Fibroblast of mammary gland (primary cell): ENCODE data around the gene CD38.
"Not testable (repeated sequence)": the region's sequence is repeated elsewhere in the genome, so short reads cannot be mapped to it uniquely, and the experiment has no call there.

Source experiments
- DNase-seq: peaks from one replicate; pipeline ENCODE4 v3.0.0-alpha.2; 2010; ENCODE audit warnings: low read depth
- H3K4me3 ChIP-seq: 2 replicates; pipeline ENCODE4 v1.5.1; 2011; ENCODE audit warnings: low read depth, mild to moderate bottlenecking, low read length, moderate library complexity; ENCODE audit not compliant: control insufficient read depth
- TF ChIP-seq, protein P1 (sequence below): conservative IDR thresholded peaks from 2 replicates; pipeline ENCODE4 v1.5.1; 2011; ENCODE audit warnings: low read depth, low read length, inconsistent platforms; ENCODE audit not compliant: control insufficient read depth, insufficient read depth

Gene CD38

DNA sequence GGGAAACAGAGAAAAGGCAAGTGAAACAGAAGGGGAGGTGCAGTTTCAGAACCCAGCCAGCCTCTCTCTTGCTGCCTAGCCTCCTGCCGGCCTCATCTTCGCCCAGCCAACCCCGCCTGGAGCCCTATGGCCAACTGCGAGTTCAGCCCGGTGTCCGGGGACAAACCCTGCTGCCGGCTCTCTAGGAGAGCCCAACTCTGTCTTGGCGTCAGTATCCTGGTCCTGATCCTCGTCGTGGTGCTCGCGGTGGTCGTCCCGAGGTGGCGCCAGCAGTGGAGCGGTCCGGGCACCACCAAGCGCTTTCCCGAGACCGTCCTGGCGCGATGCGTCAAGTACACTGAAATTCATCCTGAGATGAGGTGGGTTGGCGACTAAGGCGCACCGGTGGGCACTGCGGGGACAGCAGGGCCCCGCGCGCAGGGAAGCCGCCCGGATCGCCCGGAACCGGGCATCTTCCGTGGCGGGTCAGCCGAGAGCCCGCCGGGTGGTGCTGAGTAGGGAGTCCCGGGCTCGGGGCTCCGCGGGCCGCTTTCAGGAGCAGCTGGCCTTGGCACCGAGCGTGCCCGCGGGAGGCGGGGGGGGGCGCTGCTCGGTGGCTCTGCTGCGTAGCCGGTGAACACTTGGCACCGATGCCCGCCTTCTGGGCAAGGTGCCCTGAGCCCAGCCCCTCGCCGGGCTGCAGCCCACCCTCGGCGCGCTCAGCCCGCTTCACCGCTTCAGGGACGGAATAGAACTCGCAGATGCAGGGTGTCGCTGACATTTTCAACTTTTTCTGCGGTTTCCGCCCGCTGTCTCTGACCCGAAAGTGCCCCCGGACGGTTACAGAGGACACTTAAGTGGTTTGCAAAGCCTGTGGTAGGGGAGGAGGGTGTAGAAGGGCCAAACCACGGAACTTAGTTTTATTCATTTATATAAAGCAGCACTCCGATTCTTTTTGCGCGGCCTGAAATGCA lies at the start of gene CD38:
TSS of gene CD38 (plus strand) at position 40 of the 953 bp plus-strand sequence. CDS start at position 127, 87 bp downstream.
- TF ChIP-seq, protein P1, sequence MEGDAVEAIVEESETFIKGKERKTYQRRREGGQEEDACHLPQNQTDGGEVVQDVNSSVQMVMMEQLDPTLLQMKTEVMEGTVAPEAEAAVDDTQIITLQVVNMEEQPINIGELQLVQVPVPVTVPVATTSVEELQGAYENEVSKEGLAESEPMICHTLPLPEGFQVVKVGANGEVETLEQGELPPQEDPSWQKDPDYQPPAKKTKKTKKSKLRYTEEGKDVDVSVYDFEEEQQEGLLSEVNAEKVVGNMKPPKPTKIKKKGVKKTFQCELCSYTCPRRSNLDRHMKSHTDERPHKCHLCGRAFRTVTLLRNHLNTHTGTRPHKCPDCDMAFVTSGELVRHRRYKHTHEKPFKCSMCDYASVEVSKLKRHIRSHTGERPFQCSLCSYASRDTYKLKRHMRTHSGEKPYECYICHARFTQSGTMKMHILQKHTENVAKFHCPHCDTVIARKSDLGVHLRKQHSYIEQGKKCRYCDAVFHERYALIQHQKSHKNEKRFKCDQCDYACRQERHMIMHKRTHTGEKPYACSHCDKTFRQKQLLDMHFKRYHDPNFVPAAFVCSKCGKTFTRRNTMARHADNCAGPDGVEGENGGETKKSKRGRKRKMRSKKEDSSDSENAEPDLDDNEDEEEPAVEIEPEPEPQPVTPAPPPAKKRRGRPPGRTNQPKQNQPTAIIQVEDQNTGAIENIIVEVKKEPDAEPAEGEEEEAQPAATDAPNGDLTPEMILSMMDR: no peak
- DNase-seq: no peak
- H3K4me3 ChIP-seq: peak within 1 kb of the TSS; percentile 45

DNA sequence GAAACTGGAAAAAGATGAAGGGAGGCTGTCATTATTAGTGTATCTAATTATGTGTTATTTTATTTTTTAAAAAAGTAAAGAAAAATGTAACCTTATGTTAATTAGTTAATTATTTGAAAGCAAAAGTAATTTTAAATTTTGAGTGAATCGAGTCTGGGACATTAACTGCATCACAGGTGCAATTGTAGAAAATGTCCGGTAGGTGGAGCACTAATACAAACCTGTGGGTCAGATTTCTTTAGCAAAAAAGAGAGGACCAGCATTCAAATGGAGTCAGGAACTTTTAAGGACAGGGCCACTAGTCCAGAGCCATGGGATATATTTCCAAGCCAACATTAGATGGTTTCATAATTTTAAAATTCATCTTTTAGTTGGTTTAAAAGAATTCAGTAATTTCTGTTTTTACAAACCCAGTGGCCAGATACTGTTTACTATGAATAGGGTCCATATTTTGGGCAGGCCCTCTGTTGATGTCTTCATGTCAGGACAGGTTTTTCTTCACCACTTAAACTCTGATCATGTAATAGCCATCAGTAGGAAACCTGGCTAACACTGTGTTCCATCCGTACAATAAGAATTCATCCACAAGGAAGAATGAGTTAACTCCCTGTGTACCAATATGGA lies 48.1 kb upstream of the CD38 start:
- no peak overlapping the region for H3K4me3 ChIP-seq
- TF ChIP-seq, protein P1: peak; percentile 87
- DNase-seq: peak; percentile 54

DNA sequence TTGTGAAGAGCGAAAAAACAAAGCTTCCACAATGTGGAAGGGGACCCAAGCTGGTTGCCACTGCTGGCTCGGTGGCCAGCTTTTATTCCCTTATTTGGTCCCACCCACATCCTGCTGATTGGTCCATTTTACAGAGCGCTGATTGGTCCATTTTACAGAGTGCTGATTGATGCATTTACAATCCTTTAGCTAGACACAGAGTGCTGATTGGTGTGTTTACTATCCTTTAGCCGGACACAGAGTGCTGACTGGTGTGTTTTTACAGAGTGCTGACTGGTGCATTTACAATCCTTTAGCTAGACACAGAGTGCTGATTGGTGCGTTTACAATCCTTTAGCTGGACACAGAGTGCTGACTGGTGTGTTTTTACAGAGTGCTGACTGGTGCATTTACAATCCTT lies 45.1 kb upstream of the CD38 start:
- H3K4me3 ChIP-seq, DNase-seq: not testable (repeated sequence)

DNA sequence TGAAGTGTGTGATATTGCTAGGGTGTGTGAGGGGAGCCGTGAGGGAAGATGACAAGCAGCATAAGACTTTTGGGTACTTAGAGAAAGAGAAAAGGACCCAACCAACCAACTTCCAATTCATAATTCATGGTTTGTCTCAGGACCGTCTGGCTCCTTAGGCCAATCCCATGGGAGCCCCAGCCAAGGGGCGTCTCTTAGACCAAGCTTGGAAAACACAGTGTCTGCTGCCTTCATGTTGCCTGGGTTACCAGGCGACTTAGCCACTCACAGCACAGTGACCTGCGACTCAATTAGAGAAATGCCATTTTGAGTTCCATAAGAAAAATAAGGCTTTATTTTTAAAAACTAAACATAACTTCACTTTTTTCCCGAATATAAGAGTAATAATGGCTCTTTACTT lies 42.6 kb upstream of the CD38 start:
- TF ChIP-seq, protein P1: no peak

DNA sequence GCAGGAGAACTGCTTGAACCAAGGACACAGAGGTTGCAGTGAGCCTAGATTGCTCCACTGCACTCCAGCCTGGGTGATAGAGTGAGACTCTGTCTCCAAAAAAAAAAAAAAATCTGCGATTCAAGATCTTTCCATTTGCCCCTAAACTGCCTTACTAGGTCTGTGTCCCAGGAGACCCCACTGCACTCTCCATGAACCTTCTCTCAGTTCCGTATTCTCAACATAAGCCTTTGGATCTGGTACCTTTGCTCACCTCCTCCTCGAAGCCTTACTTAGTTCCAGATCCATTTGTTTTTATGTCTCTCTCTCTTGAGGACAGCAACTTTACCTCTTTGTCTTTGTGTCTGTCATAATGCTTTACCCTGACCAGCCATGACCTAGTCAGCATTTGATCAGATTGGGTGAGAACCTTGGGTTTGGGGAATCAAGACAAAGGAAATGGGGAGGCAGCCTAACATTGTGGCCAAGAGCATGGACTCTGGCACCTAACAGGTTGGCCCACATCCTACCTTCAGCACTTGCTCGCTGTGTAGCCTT lies 41.5 kb upstream of the CD38 start:
- no peak for DNase-seq
- H3K4me3 ChIP-seq: no peak overlapping the region
- TF ChIP-seq, protein P1: no peak

More for the DNA sequence above, 42.6 kb upstream of the CD38 start:
- no peak overlapping the region for H3K4me3 ChIP-seq
- DNase-seq: no peak

DNA sequence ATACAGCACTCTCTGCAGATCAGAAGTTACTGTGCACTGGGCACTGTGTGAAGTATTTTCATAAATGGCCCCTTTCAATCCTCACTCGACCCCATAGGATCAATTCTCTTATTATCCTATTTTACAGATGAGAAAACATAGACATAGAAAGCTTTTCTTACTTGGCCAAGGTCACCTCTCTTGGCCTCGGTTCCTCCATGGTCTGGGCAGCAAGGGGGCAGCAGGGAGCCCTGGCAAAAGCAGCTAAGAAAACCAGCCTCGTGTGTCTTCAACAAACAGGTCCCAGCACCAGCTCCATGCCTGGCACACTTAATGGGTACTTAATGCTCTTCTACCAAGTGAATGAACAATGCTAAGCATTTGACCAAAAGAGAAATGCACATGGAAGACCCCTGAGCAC lies 40.9 kb upstream of the CD38 start:
- DNase-seq: no peak
- TF ChIP-seq, protein P1: no peak
- no peak overlapping the region for H3K4me3 ChIP-seq

DNA sequence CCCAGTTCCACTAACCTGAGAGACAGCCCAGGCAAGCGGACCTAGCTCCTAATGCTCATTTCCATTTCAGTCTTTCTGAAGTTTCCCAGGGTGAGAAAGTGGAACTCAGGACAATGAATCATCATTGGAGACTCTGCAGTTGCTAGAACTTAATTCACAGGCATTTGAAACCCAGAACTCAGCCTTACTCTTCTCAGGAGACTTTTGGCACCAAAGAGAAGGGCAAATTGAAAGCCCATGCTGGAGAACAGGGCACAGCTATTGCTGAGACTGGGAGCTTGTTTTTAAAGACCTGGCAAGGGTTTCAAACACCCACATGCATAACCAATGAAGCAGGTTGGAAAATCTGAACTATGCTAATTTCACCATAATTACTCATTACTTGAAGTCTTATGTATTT lies 39.3 kb upstream of the CD38 start:
- TF ChIP-seq, protein P1: no peak
- DNase-seq: no peak
- no peak overlapping the region for H3K4me3 ChIP-seq
